WTC11 (cell line): ENCODE measurements around the gene HOXA13. TPM values are rescaled to one million over a fixed set of nuclear protein-coding genes. Genes with fewer than 3 reads are reported as not detected.

Experiments
- ATAC-seq: fragments of 200-7000 bp; cut with Tn5 transposase; 2 replicates; pipeline ENCODE4 v1.10.0; 2021; ENCODE audit warnings: mild to moderate bottlenecking, moderate library complexity
- CTCF ChIA-PET: fragments of 300-600 bp; sonication (Branson Sonifier 250); formaldehyde crosslinking; loops from one replicate; lab custom pipeline; 2021; ENCODE audit warnings: antibody characterized with exemption; lab: Charles Lee
- POLR2A ChIA-PET: fragments of 350-600 bp; sonication (Branson Sonifier 250); formaldehyde crosslinking; loops from one replicate; lab custom pipeline; 2021; ENCODE audit warnings: antibody characterized with exemption; lab: Charles Lee
- DNase-seq: peaks from one replicate; pipeline ENCODE4 v3.0.0; 2021; ENCODE audit warnings: low spot score
- H3K27ac Mint-ChIP-seq: 2 replicates; pipeline ENCODE4 v1.8.0; 2021; ENCODE audit warnings: mixed read lengths
- H3K27me3 Mint-ChIP-seq: 2 replicates; pipeline ENCODE4 v1.8.0; 2021; ENCODE audit warnings: low read depth, mild to moderate bottlenecking, moderate library complexity, mixed read lengths
- H3K36me3 Mint-ChIP-seq: 2 replicates; pipeline ENCODE4 v1.8.0; 2021; ENCODE audit warnings: mixed read lengths
- H3K4me1 Mint-ChIP-seq: 2 replicates; pipeline ENCODE4 v1.8.0; 2022; ENCODE audit warnings: mixed read lengths
- H3K4me3 Mint-ChIP-seq: 2 replicates; pipeline ENCODE4 v1.8.0; 2021; ENCODE audit warnings: mild to moderate bottlenecking, moderate library complexity, mixed read lengths
- H3K9me3 Mint-ChIP-seq: 2 replicates; pipeline ENCODE4 v1.8.0; 2021; ENCODE audit warnings: mixed read lengths
- ETV6 ChIP-seq: sonication (generic); formaldehyde crosslinking; IDR thresholded peaks from 2 replicates; pipeline ENCODE4 v1.8.1; 2022; ENCODE audit warnings: mild to moderate bottlenecking, missing genetic modification reagents
- FOXJ3 ChIP-seq: sonication (generic); formaldehyde crosslinking; IDR thresholded peaks from 2 replicates; pipeline ENCODE4 v1.9.0; 2021; ENCODE audit warnings: missing genetic modification reagents, mild to moderate bottlenecking, borderline replicate concordance
- FOXP1 ChIP-seq: sonication (generic); formaldehyde crosslinking; IDR thresholded peaks from 2 replicates; pipeline ENCODE4 v1.8.0; 2022; ENCODE audit warnings: missing genetic modification reagents, mild to moderate bottlenecking, moderate library complexity, borderline replicate concordance
- HMGA2 ChIP-seq: fragments of 250-450 bp; sonication (Bioruptor Pico); IDR thresholded peaks from 2 replicates; pipeline ENCODE4 v1.4.0; 2021; ENCODE audit warnings: mild to moderate bottlenecking, moderate library complexity
- IRF2 ChIP-seq: sonication (generic); formaldehyde crosslinking; IDR thresholded peaks from 2 replicates; pipeline ENCODE4 v1.8.0; 2022; ENCODE audit warnings: low read depth, missing genetic modification reagents, borderline replicate concordance
- JAZF1 ChIP-seq: fragments of 250-450 bp; sonication (Bioruptor Pico); IDR thresholded peaks from 2 replicates; pipeline ENCODE4 v1.9.0; 2021; ENCODE audit warnings: moderate library complexity, mild to moderate bottlenecking, inconsistent platforms
- MYBL2 ChIP-seq: sonication (generic); formaldehyde crosslinking; IDR thresholded peaks from 2 replicates; pipeline ENCODE4 v1.8.1; 2023; ENCODE audit warnings: mild to moderate bottlenecking, moderate library complexity, missing genetic modification reagents
- NR1H2 ChIP-seq: sonication (generic); formaldehyde crosslinking; IDR thresholded peaks from 2 replicates; pipeline ENCODE4 v1.9.0; 2021; ENCODE audit warnings: mild to moderate bottlenecking, moderate library complexity, missing genetic modification reagents
- NR2C2 ChIP-seq: sonication (generic); formaldehyde crosslinking; IDR thresholded peaks from 2 replicates; pipeline ENCODE4 v1.8.0; 2022; ENCODE audit warnings: mild to moderate bottlenecking, missing genetic modification reagents
- NR3C1 ChIP-seq: sonication (generic); formaldehyde crosslinking; conservative IDR thresholded peaks from 2 replicates; pipeline ENCODE4 v1.8.1; 2023; ENCODE audit warnings: low read depth, mild to moderate bottlenecking, missing genetic modification reagents
- TEAD4 ChIP-seq: sonication (generic); formaldehyde crosslinking; IDR thresholded peaks from 2 replicates; pipeline ENCODE4 v1.8.0; 2022; ENCODE audit warnings: mild to moderate bottlenecking, missing genetic modification reagents
- TP53 ChIP-seq: sonication (generic); formaldehyde crosslinking; IDR thresholded peaks from 2 replicates; pipeline ENCODE4 v1.8.1; 2023; ENCODE audit warnings: mild to moderate bottlenecking, missing genetic modification reagents
- ZNF138 ChIP-seq: sonication (generic); formaldehyde crosslinking; conservative IDR thresholded peaks from 2 replicates; pipeline ENCODE4 v1.8.1; 2022; ENCODE audit warnings: mild to moderate bottlenecking, moderate library complexity, missing genetic modification reagents
- ZNF423 ChIP-seq: fragments of 250-450 bp; sonication (Bioruptor Pico); IDR thresholded peaks from 2 replicates; pipeline ENCODE4 v2.1.2; 2022; ENCODE audit warnings: mild to moderate bottlenecking, moderate library complexity
- ZNF671 ChIP-seq: fragments of 250-450 bp; sonication (Bioruptor Pico); IDR thresholded peaks from 2 replicates; pipeline ENCODE4 v1.8.0; 2021; ENCODE audit warnings: mild to moderate bottlenecking
- total RNA-seq: library from RNA; stranded (reverse); gene quantifications from 3 replicates; pipeline ENCODE4 v1.2.3, GENCODE V29; 2021
- TF ChIP-seq, protein P1 (sequence below): fragments of 200-600 bp; IDR thresholded peaks from 2 replicates; pipeline ENCODE4 v1.8.0; 2022; ENCODE audit warnings: antibody characterized with exemption
- TF ChIP-seq, protein P2 (sequence below): fragments of 250-450 bp; sonication (Bioruptor Pico); IDR thresholded peaks from 2 replicates; pipeline ENCODE4 v2.1.2; 2022; ENCODE audit warnings: mild to moderate bottlenecking, moderate library complexity

HOXA13 gene
- total RNA-seq, 1 experiment from 2014 or later = not detected

DNA sequence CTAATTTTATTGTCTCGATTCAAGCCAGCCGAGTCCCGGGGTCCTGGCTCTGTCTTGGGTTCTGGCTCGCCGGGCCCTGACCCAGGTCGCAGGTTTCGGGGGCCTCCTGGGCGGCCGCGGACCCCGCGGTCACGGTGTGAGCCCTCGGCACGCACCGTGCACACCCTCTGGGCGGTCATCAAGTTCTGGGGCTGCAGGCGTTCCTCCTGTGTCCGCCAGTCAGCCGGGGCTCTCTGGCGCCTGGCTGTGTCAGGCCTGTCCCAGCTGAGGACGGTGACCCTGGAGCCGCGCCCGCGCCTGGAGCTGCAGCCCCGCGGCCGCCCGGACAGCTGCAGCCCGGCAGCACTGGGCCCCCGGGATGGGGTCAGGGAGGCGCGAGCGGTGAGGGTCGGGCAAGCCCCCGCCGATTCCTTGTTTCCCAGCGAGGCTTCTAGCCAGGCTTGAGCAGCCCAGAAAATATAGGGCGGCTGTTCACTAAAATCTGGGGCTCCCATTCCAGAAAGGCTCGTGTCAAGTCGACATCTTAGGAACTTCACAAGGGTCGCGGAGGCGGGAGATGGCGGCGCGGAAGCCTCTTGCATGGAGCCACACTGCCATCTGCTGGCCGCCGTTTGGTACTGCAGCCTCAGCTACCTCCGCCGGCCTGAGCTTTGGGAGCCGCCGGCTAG is 39.2 kb downstream of the HOXA13 start:
- POLR2A ChIA-PET = interaction anchor here (0.9 kb wide), 1 partner anchor 64 kb away, joined by 4 read pairs; no protein-coding TSS in a partner anchor
- Mint-ChIP-seq H3K4me1 (peaks cover 12% of the 10 kb centered on the region), H3K36me3 (no peaks in the 10 kb centered on the region), H3K27me3 (peaks cover 100% of the 10 kb centered on the region), H3K4me3 (peak overlapping the region; percentile 29), H3K9me3 (no peaks in the 10 kb centered on the region), H3K27ac (no peak overlapping the region)
- DNase-seq (peak; percentile 92), ATAC-seq (peak; percentile 43)
- CTCF ChIA-PET = interaction anchor here (0.6 to 3.1 kb wide), 48 partner anchors 9 to 1304 kb away, joined by 3 to 74 read pairs (median 4); partner anchors contain the start of genes HOXA1, HOXA3, HOXA4 and HOXA5
- TF ChIP-seq, protein P1, sequence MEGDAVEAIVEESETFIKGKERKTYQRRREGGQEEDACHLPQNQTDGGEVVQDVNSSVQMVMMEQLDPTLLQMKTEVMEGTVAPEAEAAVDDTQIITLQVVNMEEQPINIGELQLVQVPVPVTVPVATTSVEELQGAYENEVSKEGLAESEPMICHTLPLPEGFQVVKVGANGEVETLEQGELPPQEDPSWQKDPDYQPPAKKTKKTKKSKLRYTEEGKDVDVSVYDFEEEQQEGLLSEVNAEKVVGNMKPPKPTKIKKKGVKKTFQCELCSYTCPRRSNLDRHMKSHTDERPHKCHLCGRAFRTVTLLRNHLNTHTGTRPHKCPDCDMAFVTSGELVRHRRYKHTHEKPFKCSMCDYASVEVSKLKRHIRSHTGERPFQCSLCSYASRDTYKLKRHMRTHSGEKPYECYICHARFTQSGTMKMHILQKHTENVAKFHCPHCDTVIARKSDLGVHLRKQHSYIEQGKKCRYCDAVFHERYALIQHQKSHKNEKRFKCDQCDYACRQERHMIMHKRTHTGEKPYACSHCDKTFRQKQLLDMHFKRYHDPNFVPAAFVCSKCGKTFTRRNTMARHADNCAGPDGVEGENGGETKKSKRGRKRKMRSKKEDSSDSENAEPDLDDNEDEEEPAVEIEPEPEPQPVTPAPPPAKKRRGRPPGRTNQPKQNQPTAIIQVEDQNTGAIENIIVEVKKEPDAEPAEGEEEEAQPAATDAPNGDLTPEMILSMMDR = peak; percentile 100
- TF ChIP-seq NR2C2 (CRISPR knock-in tag) (no peak), NR1H2 (CRISPR knock-in tag) (no peak), ETV6 (CRISPR knock-in tag) (0 out of 2 replicates have a peak, but pooled peaks have one; percentile 20), FOXJ3 (CRISPR knock-in tag) (no peak)
- TF ChIP-seq, protein P2, sequence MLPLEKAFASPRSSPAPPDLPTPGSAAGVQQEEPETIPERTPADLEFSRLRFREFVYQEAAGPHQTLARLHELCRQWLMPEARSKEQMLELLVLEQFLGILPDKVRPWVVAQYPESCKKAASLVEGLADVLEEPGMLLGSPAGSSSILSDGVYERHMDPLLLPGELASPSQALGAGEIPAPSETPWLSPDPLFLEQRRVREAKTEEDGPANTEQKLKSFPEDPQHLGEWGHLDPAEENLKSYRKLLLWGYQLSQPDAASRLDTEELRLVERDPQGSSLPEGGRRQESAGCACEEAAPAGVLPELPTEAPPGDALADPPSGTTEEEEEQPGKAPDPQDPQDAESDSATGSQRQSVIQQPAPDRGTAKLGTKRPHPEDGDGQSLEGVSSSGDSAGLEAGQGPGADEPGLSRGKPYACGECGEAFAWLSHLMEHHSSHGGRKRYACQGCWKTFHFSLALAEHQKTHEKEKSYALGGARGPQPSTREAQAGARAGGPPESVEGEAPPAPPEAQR (CRISPR knock-in tag) = no peak

- peaks cover 100% of the 10 kb centered on the region for H3K27me3 Mint-ChIP-seq
- CTCF ChIA-PET = interaction anchor here (0.6 to 3.1 kb wide), 18 partner anchors 9 to 791 kb away, joined by 3 to 74 read pairs (median 8); partner anchors contain the start of genes HOXA3, HOXA5 and HOXA6
- POLR2A ChIA-PET = no interaction called here
- H3K9me3 Mint-ChIP-seq = no peaks in the 10 kb centered on the region
- DNase-seq = peak; percentile 18
- no peak for ATAC-seq
- no peak overlapping the region for H3K27ac Mint-ChIP-seq
- H3K4me1 Mint-ChIP-seq = peaks cover 15% of the 10 kb centered on the region
- no peaks in the 10 kb centered on the region for H3K36me3 Mint-ChIP-seq
- no peak for TF ChIP-seq ZNF423
- no peak for TF ChIP-seq ETV6 (CRISPR knock-in tag)
- TF ChIP-seq MYBL2 (CRISPR knock-in tag) = no peak
- TF ChIP-seq, all 79 proteins: peak for 0
- peak overlapping the region; percentile 14; the same call in 1 of the 2 replicates for H3K4me3 Mint-ChIP-seq
Observed at GRCh38 chr7:27160145-27160545, 39.7 kb downstream of the HOXA13 start.

GRCh38 chr7:27159266-27160144 is 40.4 kb downstream of the HOXA13 start:
- ATAC-seq = no peak

More at GRCh38 chr7:27159266-27160144, 40.4 kb downstream of the HOXA13 start:
- no peaks in the 10 kb centered on the region for H3K9me3 Mint-ChIP-seq
- TF ChIP-seq FOXP1 (no peak), JAZF1 (CRISPR knock-in tag) (no peak), TEAD4 (CRISPR knock-in tag) (no peak), TP53 (no peak), HMGA2 (CRISPR knock-in tag) (no peak), NR3C1 (CRISPR knock-in tag) (no peak), ZNF138 (no peak), IRF2 (CRISPR knock-in tag) (no peak), ZNF671 (no peak)
- no peak overlapping the region for H3K4me3 Mint-ChIP-seq
- H3K27ac Mint-ChIP-seq = no peak overlapping the region
- peaks cover 3% of the 10 kb centered on the region for H3K36me3 Mint-ChIP-seq
- peaks cover 16% of the 10 kb centered on the region for H3K4me1 Mint-ChIP-seq
- ChIA-PET POLR2A (no interaction called here), CTCF (interaction anchor here (0.8 to 1.0 kb wide), 4 partner anchors 9 to 790 kb away, joined by 3 read pairs; no protein-coding TSS in a partner anchor)
- no peak for DNase-seq
- H3K27me3 Mint-ChIP-seq = peaks cover 100% of the 10 kb centered on the region
